Melanocyte of skin (primary cell): ENCODE data around the gene KRTAP4-16. TPM values are rescaled to one million over a fixed set of nuclear protein-coding genes. Genes with fewer than 3 reads are reported as not detected.

Source experiments
- total RNA-seq, 2 donors: library from RNA; depleted of rRNA; stranded (reverse); fragments of >200 nt; gene quantifications; 2 replicates each; pipeline ENCODE4 v1.2.3, GENCODE V29; 2012

KRTAP4-16 gene
- total RNA-seq = not detected

GRCh38 chr17:41101586-41102259 is at the start of gene KRTAP4-16:
Gene KRTAP4-16 (minus strand): TSS chr17:41102209. CDS start chr17:41102209, 0 bp downstream.

DNA sequence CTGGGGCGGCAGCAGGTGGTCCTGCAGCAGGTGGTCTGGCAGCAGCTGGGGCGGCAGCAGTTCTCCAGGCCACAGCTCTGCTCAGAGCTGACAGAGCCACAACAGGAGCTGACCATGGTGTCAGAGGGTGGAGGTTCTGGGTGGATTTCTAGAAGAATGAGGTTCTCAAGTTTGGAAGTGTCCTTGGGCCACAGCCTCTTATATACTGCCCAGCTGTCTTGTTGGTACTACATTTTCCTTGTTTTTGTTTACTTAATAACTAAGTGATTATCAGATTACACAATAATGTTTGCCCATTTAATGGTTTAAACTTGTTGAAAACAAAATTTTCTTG is 47.6 kb upstream of the KRTAP4-16 start, which contains the start of gene KRTAP4-5:
TSS of gene KRTAP4-5 (minus strand) at position 174 of the 334 bp plus-strand sequence. CDS start at position 116, 58 bp downstream.

DNA sequence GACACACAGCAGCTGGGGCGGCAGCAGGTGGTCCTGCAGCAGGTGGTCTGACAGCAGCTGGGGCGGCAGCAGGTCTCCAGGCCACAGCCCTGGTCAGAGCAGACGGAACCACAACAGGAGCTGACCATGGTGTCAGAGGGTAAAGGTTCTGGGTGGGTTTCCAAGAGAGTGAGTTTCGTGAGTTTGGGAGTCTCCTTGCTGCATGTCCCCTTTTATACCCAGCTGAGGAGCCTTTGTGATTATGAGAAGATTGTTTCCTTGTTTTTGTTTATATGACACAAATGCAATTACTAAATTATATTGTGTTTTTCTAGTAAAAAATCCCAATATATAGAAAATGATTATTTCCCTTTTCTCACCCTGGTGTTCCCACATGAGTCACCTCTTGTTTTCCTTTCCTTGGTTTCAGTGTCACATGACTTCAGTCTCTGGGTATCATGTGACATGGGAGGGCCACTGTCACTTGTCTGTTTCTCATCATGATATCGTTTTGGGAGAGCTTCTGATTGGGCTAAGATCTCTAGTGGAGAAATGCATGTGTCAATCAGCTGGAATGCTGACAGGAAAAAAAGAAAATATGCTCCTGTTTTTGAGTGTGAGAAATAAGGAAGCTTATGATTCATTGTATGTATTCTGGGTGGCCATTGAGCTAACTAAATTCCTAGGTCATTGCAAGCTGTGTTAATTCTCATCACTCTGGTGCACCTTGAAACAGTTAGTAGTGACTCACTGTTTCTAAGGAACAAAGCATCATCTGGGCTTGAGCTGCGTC is 38.5 kb upstream of the KRTAP4-16 start, which contains the start of gene KRTAP4-6:
TSS of gene KRTAP4-6 (minus strand) at position 185 of the 772 bp plus-strand sequence. CDS start at position 128, 57 bp downstream.

GRCh38 chr17:41123991-41124371 is 22.0 kb upstream of the KRTAP4-16 start, which contains the start of gene KRTAP4-12:
Gene KRTAP4-12 (minus strand): TSS chr17:41124182. CDS start chr17:41124122, 60 bp downstream.

GRCh38 chr17:41117846-41118386 is 15.9 kb upstream of the KRTAP4-16 start, which contains the start of gene KRTAP4-11:
Gene KRTAP4-11 (minus strand): TSS chr17:41118373. CDS start chr17:41118315, 58 bp downstream.

GRCh38 chr17:41105347-41105746 is 3.3 kb upstream of the KRTAP4-16 start, which contains the start of gene KRTAP4-9:
Gene KRTAP4-9 (plus strand): TSS chr17:41105389. CDS start chr17:41105389, 0 bp downstream.

GRCh38 chr17:41098042-41098441 is 4.0 kb downstream of the KRTAP4-16 start, which contains the start of gene KRTAP4-8:
Gene KRTAP4-8 (minus strand): TSS chr17:41098142. CDS start chr17:41098084, 58 bp downstream.

GRCh38 chr17:41084100-41084856 is 17.7 kb downstream of the KRTAP4-16 start, which contains the start of gene KRTAP4-7:
Gene KRTAP4-7 (plus strand): TSS chr17:41084150. CDS start chr17:41084207, 57 bp downstream.

GRCh38 chr17:41065829-41066624 is 36.0 kb downstream of the KRTAP4-16 start, which contains the start of gene KRTAP2-4:
Gene KRTAP2-4 (minus strand): TSS chr17:41065879. CDS start chr17:41065845, 34 bp downstream.

GRCh38 chr17:41060052-41060604 is 41.9 kb downstream of the KRTAP4-16 start, which contains the start of gene KRTAP2-3:
Gene KRTAP2-3 (minus strand): TSS chr17:41060114. CDS start chr17:41060050, 64 bp downstream.

DNA sequence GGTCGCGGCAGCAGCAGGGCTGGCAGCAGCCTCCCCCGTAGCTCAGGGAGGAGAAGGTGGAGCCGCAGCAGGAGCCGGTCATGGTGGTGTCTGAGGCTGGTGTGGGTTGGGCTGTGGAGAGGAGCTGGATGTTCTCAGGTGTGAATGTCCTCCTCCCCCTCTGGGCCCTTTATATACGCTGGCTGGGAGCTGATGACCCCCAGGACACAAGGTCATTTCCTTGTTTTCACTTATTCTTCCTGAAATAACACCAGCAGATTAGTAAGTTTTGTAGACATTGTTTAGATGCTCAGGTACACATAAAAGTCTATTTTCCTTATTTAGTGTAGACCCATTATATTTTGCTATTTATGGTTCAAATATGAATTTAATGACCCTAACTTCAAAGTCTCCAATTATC is 46.9 kb downstream of the KRTAP4-16 start, which contains the start of gene KRTAP2-2:
TSS of gene KRTAP2-2 (minus strand) at position 101 of the 400 bp plus-strand sequence. CDS start at position 82, 19 bp downstream.

Other genes with a start within 250 kb of the KRTAP4-16 start
- under 1 TPM in 1 of 2 donors, not detected in 1; 0.34 TPM for gene KRT12, start 235.0 kb downstream of the KRTAP4-16 start, total RNA-seq
- gene KRT20, start 217.0 kb downstream of the KRTAP4-16 start, total RNA-seq = not detected
- gene KRT23, start 164.6 kb downstream of the KRTAP4-16 start, total RNA-seq = not detected
- gene KRT39, start 135.3 kb downstream of the KRTAP4-16 start, total RNA-seq = not detected
- gene KRT40, start 117.9 kb downstream of the KRTAP4-16 start, total RNA-seq = not detected
- gene KRTAP3-3, start 108.0 kb downstream of the KRTAP4-16 start, total RNA-seq = not detected
- not detected for gene KRTAP3-2, start 102.3 kb downstream of the KRTAP4-16 start, total RNA-seq
- not detected for gene KRTAP3-1, start 93.1 kb downstream of the KRTAP4-16 start, total RNA-seq
- not detected for gene KRTAP1-5, start 75.0 kb downstream of the KRTAP4-16 start, total RNA-seq
- not detected for gene KRTAP1-4, start 72.0 kb downstream of the KRTAP4-16 start, total RNA-seq
- not detected for gene KRTAP1-3, start 67.3 kb downstream of the KRTAP4-16 start, total RNA-seq
- gene KRTAP1-1, start 60.8 kb downstream of the KRTAP4-16 start, total RNA-seq = not detected
- not detected for gene KRTAP2-1, start 54.9 kb downstream of the KRTAP4-16 start, total RNA-seq
- not detected for gene KRTAP2-2, start 47.0 kb downstream of the KRTAP4-16 start, total RNA-seq
- gene KRTAP2-3, start 42.1 kb downstream of the KRTAP4-16 start, total RNA-seq = not detected
- not detected for gene KRTAP2-4, start 36.3 kb downstream of the KRTAP4-16 start, total RNA-seq
- gene KRTAP4-7, start 18.1 kb downstream of the KRTAP4-16 start, total RNA-seq = not detected
- not detected for gene KRTAP4-8, start 4.1 kb downstream of the KRTAP4-16 start, total RNA-seq
- gene KRTAP4-9, start 3.2 kb upstream of the KRTAP4-16 start, total RNA-seq = not detected
- gene KRTAP4-11, start 16.2 kb upstream of the KRTAP4-16 start, total RNA-seq = not detected
- gene KRTAP4-12, start 22.0 kb upstream of the KRTAP4-16 start, total RNA-seq = not detected
- not detected for gene KRTAP4-6, start 38.3 kb upstream of the KRTAP4-16 start, total RNA-seq
- not detected for gene KRTAP4-5, start 47.6 kb upstream of the KRTAP4-16 start, total RNA-seq
- not detected for gene KRTAP4-4, start 58.5 kb upstream of the KRTAP4-16 start, total RNA-seq
- gene KRTAP4-3, start 66.0 kb upstream of the KRTAP4-16 start, total RNA-seq = not detected
- not detected for gene KRTAP4-2, start 76.0 kb upstream of the KRTAP4-16 start, total RNA-seq
- gene KRTAP4-1, start 82.7 kb upstream of the KRTAP4-16 start, total RNA-seq = not detected
- not detected for gene KRTAP9-1, start 87.7 kb upstream of the KRTAP4-16 start, total RNA-seq
- gene KRTAP9-2, start 124.4 kb upstream of the KRTAP4-16 start, total RNA-seq = not detected
- not detected for gene KRTAP9-3, start 130.2 kb upstream of the KRTAP4-16 start, total RNA-seq
- gene KRTAP9-8, start 135.8 kb upstream of the KRTAP4-16 start, total RNA-seq = not detected
- gene KRTAP9-4, start 147.5 kb upstream of the KRTAP4-16 start, total RNA-seq = not detected
- not detected for gene KRTAP9-9, start 153.2 kb upstream of the KRTAP4-16 start, total RNA-seq
- not detected for gene KRTAP9-6, start 163.2 kb upstream of the KRTAP4-16 start, total RNA-seq
- gene KRTAP9-7, start 173.5 kb upstream of the KRTAP4-16 start, total RNA-seq = not detected
- gene KRTAP29-1, start 200.6 kb upstream of the KRTAP4-16 start, total RNA-seq = not detected
- gene KRTAP16-1, start 207.1 kb upstream of the KRTAP4-16 start, total RNA-seq = not detected
- gene KRTAP17-1, start 213.5 kb upstream of the KRTAP4-16 start, total RNA-seq = not detected
- gene KRT33A, start 248.6 kb upstream of the KRTAP4-16 start, total RNA-seq = not detected